DOHH2 (cell line): ENCODE data around the gene RPS6KA3.

Experiments used
- H3F3A ChIP-seq: fragments of 200-600 bp; sonication (generic), shearing (Covaris generic); 2 replicates; pipeline ENCODE4 v1.6.0; 2016; ENCODE audit warnings: antibody characterized with exemption, mild to moderate bottlenecking; ENCODE audit not compliant: control insufficient read depth, insufficient read depth
- H3K27ac ChIP-seq: fragments of 200-600 bp; sonication (generic); 2 replicates; pipeline ENCODE4 v1.5.1; 2014; ENCODE audit warnings: low read depth, mild to moderate bottlenecking, low read length, moderate library complexity
- H3K27me3 ChIP-seq: fragments of 200-600 bp; sonication (generic); 2 replicates; pipeline ENCODE4 v1.6.1; 2014; ENCODE audit warnings: mild to moderate bottlenecking, low read length, mixed read lengths; ENCODE audit not compliant: control insufficient read depth
- H3K36me3 ChIP-seq: fragments of 200-600 bp; sonication (generic); 2 replicates; pipeline ENCODE4 v1.6.1; 2014; ENCODE audit warnings: mild to moderate bottlenecking, low read length, moderate library complexity, mixed read lengths; ENCODE audit not compliant: control insufficient read depth
- H3K4me1 ChIP-seq: fragments of 200-600 bp; sonication (generic); 2 replicates; pipeline ENCODE4 v1.6.1; 2014; ENCODE audit warnings: mild to moderate bottlenecking, low read length, mixed read lengths; ENCODE audit not compliant: control insufficient read depth
- H3K4me2 ChIP-seq: fragments of 200-600 bp; sonication (generic); 2 replicates; pipeline ENCODE4 v1.6.0; 2014; ENCODE audit warnings: mild to moderate bottlenecking, low read length, moderate library complexity
- H3K4me3 ChIP-seq: fragments of 200-600 bp; sonication (generic); 2 replicates; pipeline ENCODE4 v1.5.1; 2014; ENCODE audit warnings: mild to moderate bottlenecking, low read length, mixed read lengths
- H3K79me2 ChIP-seq: fragments of 200-600 bp; sonication (generic); 2 replicates; pipeline ENCODE4 v1.6.1; 2014; ENCODE audit warnings: mild to moderate bottlenecking, low read length, mixed read lengths; ENCODE audit not compliant: control insufficient read depth
- H3K9me2 ChIP-seq: fragments of 200-600 bp; sonication (generic); replicated peaks from 2 replicates; pipeline ENCODE4 v1.6.1; 2014; ENCODE audit warnings: mild to moderate bottlenecking, low read length, mixed read lengths; ENCODE audit not compliant: control insufficient read depth
- H3K9me3 ChIP-seq: fragments of 200-600 bp; sonication (generic); 2 replicates; pipeline ENCODE4 v1.6.1; 2014; ENCODE audit warnings: antibody characterized with exemption, low read length, mixed read lengths; ENCODE audit not compliant: control insufficient read depth, insufficient read depth
- H4K20me1 ChIP-seq: fragments of 200-600 bp; sonication (generic); 2 replicates; pipeline ENCODE4 v1.6.0; 2014; ENCODE audit warnings: low read depth, mild to moderate bottlenecking, antibody characterized with exemption, low read length, moderate library complexity; ENCODE audit not compliant: control insufficient read depth, insufficient read depth
- CTCF ChIP-seq: fragments of 200-600 bp; sonication (generic); IDR thresholded peaks from one replicate; pipeline ENCODE4 v1.5.1; 2014; ENCODE audit warnings: antibody characterized with exemption, mild to moderate bottlenecking, low read depth, low read length; ENCODE audit not compliant: poor library complexity, severe bottlenecking
- EZH2phosphoT487 ChIP-seq: fragments of 200-600 bp; sonication (generic); IDR thresholded peaks from 2 replicates; pipeline ENCODE4 v1.6.1; 2017; ENCODE audit warnings: borderline replicate concordance, mild to moderate bottlenecking, antibody characterized with exemption, low read length, moderate library complexity, mixed read lengths

The RPS6KA3 gene

GRCh38 chrX:20265726-20266681 is 705 bp downstream of the RPS6KA3 start:
- H3K79me2 ChIP-seq = peaks cover 51% of the 10 kb centered on the region
- TF ChIP-seq CTCF (no peak), EZH2phosphoT487 (no peak)
- peak overlapping the region; percentile 21; the same call in 1 of the 2 replicates for H3K27ac ChIP-seq

GRCh38 chrX:20265221-20265725 is 1.4 kb downstream of the RPS6KA3 start:
- TF ChIP-seq EZH2phosphoT487 (no peak), CTCF (no peak)
- Histone ChIP-seq H3K4me1 (peaks cover 22% of the 10 kb centered on the region), H3K27me3 (peaks cover 7% of the 10 kb centered on the region; the same call in 1 of the 2 replicates), H3K9me2 (no peaks in the 10 kb centered on the region), H4K20me1 (no peaks in the 10 kb centered on the region; the same call in 1 of the 2 replicates), H3K4me2 (peak overlapping the region; percentile 75), H3K79me2 (peaks cover 58% of the 10 kb centered on the region), H3K4me3 (peak overlapping the region; percentile 89), H3K27ac (no peak overlapping the region), H3K36me3 (no peaks in the 10 kb centered on the region), H3F3A (no peaks in the 10 kb centered on the region), H3K9me3 (no peaks in the 10 kb centered on the region)

More at GRCh38 chrX:20265726-20266681, 705 bp downstream of the RPS6KA3 start:
- peaks cover 22% of the 10 kb centered on the region for H3K4me1 ChIP-seq
- H3K4me3 ChIP-seq = peak overlapping the region; percentile 89
- H3K9me3 ChIP-seq = no peaks in the 10 kb centered on the region
- H3K27me3 ChIP-seq = peaks cover 7% of the 10 kb centered on the region; the same call in 1 of the 2 replicates
- no peaks in the 10 kb centered on the region; the same call in 1 of the 2 replicates for H4K20me1 ChIP-seq
- H3K36me3 ChIP-seq = no peaks in the 10 kb centered on the region
- H3K4me2 ChIP-seq = peak overlapping the region; percentile 75
- no peaks in the 10 kb centered on the region for H3K9me2 ChIP-seq
- H3F3A ChIP-seq = no peaks in the 10 kb centered on the region

GRCh38 chrX:20263474-20263873 is 3.2 kb downstream of the RPS6KA3 start:
- H3K79me2 ChIP-seq = peaks cover 72% of the 10 kb centered on the region

More at GRCh38 chrX:20263474-20263873, 3.2 kb downstream of the RPS6KA3 start:
- Histone ChIP-seq H3K27me3 (peaks cover 6% of the 10 kb centered on the region; the same call in 1 of the 2 replicates), H3K36me3 (no peaks in the 10 kb centered on the region), H3K4me2 (peak overlapping the region; percentile 75), H3K4me1 (peaks cover 22% of the 10 kb centered on the region), H3K9me2 (no peaks in the 10 kb centered on the region), H3K4me3 (peak overlapping the region; percentile 89), H4K20me1 (no peaks in the 10 kb centered on the region; the same call in 1 of the 2 replicates), H3K9me3 (no peaks in the 10 kb centered on the region), H3K27ac (peak overlapping the region; percentile 18; the same call in 1 of the 2 replicates), H3F3A (no peaks in the 10 kb centered on the region)
- TF ChIP-seq CTCF = no peak
- TF ChIP-seq EZH2phosphoT487 = no peak
